ENCODE data around the gene LRRC8C.
"Not testable (repeated sequence)": the region's sequence is repeated elsewhere in the genome, so short reads cannot be mapped to it uniquely, and the experiment has no call there.

LRRC8C gene

GRCh38 chr1:89673251-89673650 is 40.3 kb downstream of the LRRC8C start:
- no peak for DNase-seq

- no peak for DNase-seq
These were observed 42.8 kb downstream of the LRRC8C start for GRCh38 chr1:89675677-89676076.

GRCh38 chr1:89681045-89681729 is 48.3 kb downstream of the LRRC8C start:
- DNase-seq: no peak

- no peak for DNase-seq
These were observed 49.7 kb downstream of the LRRC8C start for GRCh38 chr1:89682611-89683010.

- no peak for DNase-seq
These were observed 52.5 kb downstream of the LRRC8C start for GRCh38 chr1:89685461-89685860.

GRCh38 chr1:89686520-89686919 is 53.6 kb downstream of the LRRC8C start:
- no peak for DNase-seq

- DNase-seq: no peak
These were observed 54.3 kb downstream of the LRRC8C start for GRCh38 chr1:89687254-89687653.

GRCh38 chr1:89688607-89689006 is 55.7 kb downstream of the LRRC8C start:
- no peak for DNase-seq

- no peak for DNase-seq
These were observed 56.3 kb downstream of the LRRC8C start for GRCh38 chr1:89689234-89689633.

- DNase-seq: no peak
These were observed 57.7 kb downstream of the LRRC8C start for GRCh38 chr1:89690595-89690994.

GRCh38 chr1:89692601-89693521 is 59.9 kb downstream of the LRRC8C start:
- no peak for DNase-seq

- DNase-seq: no peak
These were observed 62.9 kb downstream of the LRRC8C start for GRCh38 chr1:89695847-89696246.

GRCh38 chr1:89697383-89697782 is 64.5 kb downstream of the LRRC8C start:
- no peak for DNase-seq

- DNase-seq: no peak
These were observed 65.2 kb downstream of the LRRC8C start for GRCh38 chr1:89698020-89698560.

GRCh38 chr1:89698624-89699023 is 65.7 kb downstream of the LRRC8C start:
- no peak for DNase-seq

- DNase-seq: no peak
These were observed 66.6 kb downstream of the LRRC8C start for GRCh38 chr1:89699451-89699986.

GRCh38 chr1:89701746-89702241 is 68.9 kb downstream of the LRRC8C start:
- peak; percentile 43 to 55 for DNase-seq

- no peak for DNase-seq
These were observed 69.7 kb downstream of the LRRC8C start for GRCh38 chr1:89702520-89703045.

- no peak for DNase-seq
These were observed 70.5 kb downstream of the LRRC8C start for GRCh38 chr1:89703469-89703868.

GRCh38 chr1:89704014-89704413 is 71.1 kb downstream of the LRRC8C start:
- DNase-seq: no peak

GRCh38 chr1:89704885-89705284 is 72.0 kb downstream of the LRRC8C start:
- not testable (repeated sequence) for DNase-seq

- no peak for DNase-seq
These were observed 73.2 kb downstream of the LRRC8C start for GRCh38 chr1:89705901-89706699.

Measured in activated CD4-positive, alpha-beta T cell treated with anti-CD3 and anti-CD28 coated beads for 4 hours (primary cell).